Measurements from ENCODE around the gene OSBPL1A.

DNA sequence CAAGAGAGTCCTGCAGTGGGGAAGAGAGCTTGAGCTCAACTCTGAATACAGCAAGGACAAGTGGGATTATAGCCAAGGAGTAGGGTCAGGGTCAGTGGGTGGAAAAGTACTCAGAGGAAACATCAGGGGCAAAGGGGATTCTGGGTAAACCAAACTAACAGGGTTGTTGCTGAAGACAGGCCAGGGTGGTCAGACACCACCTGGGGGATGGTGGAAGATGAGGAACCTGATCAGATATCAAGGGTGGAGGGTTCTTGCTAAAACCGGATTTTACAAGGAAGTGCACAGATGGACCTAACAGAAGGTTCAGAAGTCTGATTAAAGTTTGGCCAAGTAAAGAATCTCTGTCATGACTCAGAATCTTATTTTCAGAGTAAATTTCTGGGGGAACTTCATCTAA lies 16.5 kb downstream of the OSBPL1A start:
- TF ChIP-seq, protein P1, sequence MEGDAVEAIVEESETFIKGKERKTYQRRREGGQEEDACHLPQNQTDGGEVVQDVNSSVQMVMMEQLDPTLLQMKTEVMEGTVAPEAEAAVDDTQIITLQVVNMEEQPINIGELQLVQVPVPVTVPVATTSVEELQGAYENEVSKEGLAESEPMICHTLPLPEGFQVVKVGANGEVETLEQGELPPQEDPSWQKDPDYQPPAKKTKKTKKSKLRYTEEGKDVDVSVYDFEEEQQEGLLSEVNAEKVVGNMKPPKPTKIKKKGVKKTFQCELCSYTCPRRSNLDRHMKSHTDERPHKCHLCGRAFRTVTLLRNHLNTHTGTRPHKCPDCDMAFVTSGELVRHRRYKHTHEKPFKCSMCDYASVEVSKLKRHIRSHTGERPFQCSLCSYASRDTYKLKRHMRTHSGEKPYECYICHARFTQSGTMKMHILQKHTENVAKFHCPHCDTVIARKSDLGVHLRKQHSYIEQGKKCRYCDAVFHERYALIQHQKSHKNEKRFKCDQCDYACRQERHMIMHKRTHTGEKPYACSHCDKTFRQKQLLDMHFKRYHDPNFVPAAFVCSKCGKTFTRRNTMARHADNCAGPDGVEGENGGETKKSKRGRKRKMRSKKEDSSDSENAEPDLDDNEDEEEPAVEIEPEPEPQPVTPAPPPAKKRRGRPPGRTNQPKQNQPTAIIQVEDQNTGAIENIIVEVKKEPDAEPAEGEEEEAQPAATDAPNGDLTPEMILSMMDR (IDR thresholded peaks at IDR 0.05) = no peak
- no peak for TF ChIP-seq POLR2A (IDR thresholded peaks at IDR 0.05)
